ENCODE measurements around the gene LRRC27.

LRRC27 gene

DNA sequence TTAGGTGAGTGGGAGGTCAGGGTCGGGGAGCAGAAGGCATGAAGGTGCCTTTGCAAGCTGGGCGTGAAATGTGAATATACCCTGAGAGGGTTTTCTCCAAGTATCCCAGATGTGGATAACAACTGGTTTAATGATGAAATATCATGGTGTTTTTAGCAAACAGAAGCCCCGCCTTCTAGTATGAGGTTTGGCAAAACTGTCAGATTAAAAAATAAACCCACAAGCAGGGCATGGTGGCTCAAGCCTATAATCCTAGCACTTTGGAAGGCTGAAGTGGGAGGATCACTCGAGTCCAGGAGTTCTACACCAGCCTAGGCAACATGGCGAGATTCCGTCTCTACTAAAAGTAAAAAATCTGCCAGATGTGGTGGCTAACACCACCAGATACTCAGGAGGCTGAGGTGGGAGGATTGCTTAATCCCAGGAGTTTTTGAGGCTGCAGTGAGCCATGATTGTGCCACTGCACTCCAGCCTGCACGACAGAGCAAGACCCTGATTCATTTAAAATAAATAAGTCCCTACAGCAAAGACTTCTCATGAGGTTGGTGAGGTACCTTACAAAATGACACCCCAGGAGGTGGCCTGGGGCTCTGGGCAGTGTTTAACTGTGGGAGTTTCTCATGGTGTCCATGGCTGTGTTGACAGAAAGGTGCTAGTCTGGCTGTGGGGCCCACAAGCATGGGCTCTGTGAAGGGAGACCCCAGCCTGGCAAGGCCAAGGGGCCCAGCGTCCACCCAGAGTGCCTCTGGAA, 58.4 kb downstream of the LRRC27 start:
- ChIA-PET CTCF (interaction anchor here (0.8 to 1.5 kb wide), 4 partner anchors 18 to 64 kb away, joined by 3 to 8 read pairs (median 3); no protein-coding TSS in a partner anchor), POLR2A (no interaction called here)
- DNase-seq, result no peak
- Histone ChIP-seq H3K36me3 (ENCODE audit: control insufficient read depth in 4 of 4, insufficient read depth in 4 of 4, low read length in 3 of 4) (no peaks in the 10 kb centered on the region), H3K4me3 (ENCODE audit: control insufficient read depth in 1 of 7, extremely low read depth in 1 of 7, insufficient read depth in 4 of 7, low read depth in 2 of 7, low read length in 6 of 7) (no peak overlapping the region), H3K27ac (ENCODE audit: insufficient read depth in 1 of 2, low read depth in 1 of 2, low read length in 2 of 2, poor library complexity in 1 of 2, severe bottlenecking in 2 of 2) (no peak overlapping the region), H3K27me3 (replicated peaks in 2 of 5; ENCODE audit: control insufficient read depth in 4 of 5, insufficient read depth in 5 of 5, low read length in 4 of 5) (no peaks in the 10 kb centered on the region), H3K9me3 (ENCODE audit: control extremely low read depth in 1 of 5, control insufficient read depth in 4 of 5, insufficient read depth in 2 of 5, low read depth in 1 of 5, low read length in 4 of 5) (no peaks in the 10 kb centered on the region), H3K4me1 (ENCODE audit: control extremely low read depth in 1 of 4, control insufficient read depth in 4 of 4, insufficient read depth in 4 of 4, low read length in 3 of 4) (peaks cover 2 to 61% (median 55%) of the 10 kb centered on the region in 4 experiments)
- 90% methylated on average over 7 of the region's 8 CpGs for WGBS (ENCODE audit: insufficient coverage)

GRCh38 chr10:132390921-132391675, 59.1 kb downstream of the LRRC27 start:
- Histone ChIP-seq H3K9me3 (ENCODE audit: control extremely low read depth in 1 of 5, control insufficient read depth in 4 of 5, insufficient read depth in 2 of 5, low read depth in 1 of 5, low read length in 4 of 5) (no peaks in the 10 kb centered on the region), H3K36me3 (ENCODE audit: control insufficient read depth in 4 of 4, insufficient read depth in 4 of 4, low read length in 3 of 4) (no peaks in the 10 kb centered on the region), H3K27me3 (replicated peaks in 2 of 5; ENCODE audit: control insufficient read depth in 4 of 5, insufficient read depth in 5 of 5, low read length in 4 of 5) (no peaks in the 10 kb centered on the region), H3K27ac (ENCODE audit: insufficient read depth in 1 of 2, low read depth in 1 of 2, low read length in 2 of 2, poor library complexity in 1 of 2, severe bottlenecking in 2 of 2) (no peak overlapping the region), H3K4me3 (ENCODE audit: control insufficient read depth in 1 of 7, extremely low read depth in 1 of 7, insufficient read depth in 4 of 7, low read depth in 2 of 7, low read length in 6 of 7) (no peak overlapping the region), H3K4me1 (ENCODE audit: control extremely low read depth in 1 of 4, control insufficient read depth in 4 of 4, insufficient read depth in 4 of 4, low read length in 3 of 4) (peaks cover 2 to 61% (median 55%) of the 10 kb centered on the region in 4 experiments)
- CTCF ChIA-PET, result interaction anchor here (0.7 to 1.5 kb wide), 5 partner anchors 17 to 1078 kb away, joined by 3 to 8 read pairs (median 3); no protein-coding TSS in a partner anchor
- DNase-seq, result no peak
- POLR2A ChIA-PET, result no interaction called here
- 97% methylated on average over 18 of the region's 19 CpGs for WGBS (ENCODE audit: insufficient coverage)

DNA sequence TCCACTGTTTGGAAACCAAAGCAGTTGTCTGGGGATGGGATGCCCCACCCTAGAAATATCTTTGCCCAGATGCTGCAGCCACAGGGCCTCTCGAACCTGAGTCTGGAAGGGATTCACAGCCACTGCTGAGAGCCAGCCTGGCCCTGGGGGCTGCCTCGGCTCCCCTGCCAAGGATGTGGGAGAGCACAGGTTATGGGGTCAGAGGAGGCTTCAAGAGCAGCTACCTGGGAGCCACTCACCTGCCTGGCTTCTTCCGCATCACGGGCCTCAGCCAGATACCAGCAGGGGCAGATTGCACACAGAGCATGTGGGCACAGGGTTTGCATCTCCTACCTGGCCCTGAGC, 59.7 kb downstream of the LRRC27 start:
- DNase-seq, result no peak
- H3K36me3 ChIP-seq (ENCODE audit: control insufficient read depth in 4 of 4, insufficient read depth in 4 of 4, low read length in 3 of 4), result no peaks in the 10 kb centered on the region
- H3K4me1 ChIP-seq (ENCODE audit: control extremely low read depth in 1 of 4, control insufficient read depth in 4 of 4, insufficient read depth in 4 of 4, low read length in 3 of 4), result peaks cover 2 to 59% (median 50%) of the 10 kb centered on the region in 4 experiments
- no peak overlapping the region for H3K4me3 ChIP-seq (ENCODE audit: control insufficient read depth in 1 of 7, extremely low read depth in 1 of 7, insufficient read depth in 4 of 7, low read depth in 2 of 7, low read length in 6 of 7)
- H3K27me3 ChIP-seq (replicated peaks in 2 of 5; ENCODE audit: control insufficient read depth in 4 of 5, insufficient read depth in 5 of 5, low read length in 4 of 5), result no peaks in the 10 kb centered on the region
- H3K9me3 ChIP-seq (ENCODE audit: control extremely low read depth in 1 of 5, control insufficient read depth in 4 of 5, insufficient read depth in 2 of 5, low read depth in 1 of 5, low read length in 4 of 5), result no peaks in the 10 kb centered on the region
- 87% methylated on average over 4 of the region's 4 CpGs for WGBS (ENCODE audit: insufficient coverage)
- POLR2A ChIA-PET, result no interaction called here
- CTCF ChIA-PET, result interaction anchor here (0.7 to 1.5 kb wide), 5 partner anchors 16 to 1078 kb away, joined by 3 to 8 read pairs (median 3); no protein-coding TSS in a partner anchor
- H3K27ac ChIP-seq (ENCODE audit: insufficient read depth in 1 of 2, low read depth in 1 of 2, low read length in 2 of 2, poor library complexity in 1 of 2, severe bottlenecking in 2 of 2), result no peak overlapping the region

DNA sequence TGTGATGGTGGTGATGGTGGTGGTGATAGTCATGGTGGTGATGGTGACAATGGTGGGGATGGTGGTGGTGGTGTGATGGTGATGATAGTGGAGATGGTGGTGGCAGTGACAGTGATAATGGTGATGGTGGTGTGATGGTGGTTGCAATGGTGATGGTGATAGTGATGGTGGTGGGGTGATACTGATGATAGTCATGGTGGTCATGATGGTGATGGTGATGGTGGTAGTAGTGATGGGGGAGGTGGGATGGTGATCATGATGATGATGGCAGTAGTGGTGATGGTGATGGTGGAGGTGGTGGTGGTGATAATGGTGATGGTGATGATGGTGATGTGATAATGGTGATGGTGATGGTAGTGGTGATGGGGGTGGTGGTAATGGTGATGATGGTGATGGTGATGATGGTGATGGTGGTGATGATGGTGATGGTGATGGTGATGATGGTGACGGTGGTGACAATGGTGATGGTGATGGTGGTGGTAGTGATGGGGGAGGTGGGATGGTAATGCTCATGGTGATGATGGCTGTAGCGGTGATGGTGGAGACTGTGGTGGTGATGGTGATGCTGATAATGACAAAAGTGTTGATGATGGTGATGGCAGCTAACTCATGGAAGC, 60.3 kb downstream of the LRRC27 start:
- H3K36me3 ChIP-seq (ENCODE audit: control insufficient read depth in 4 of 4, insufficient read depth in 4 of 4, low read length in 3 of 4), result no peaks in the 10 kb centered on the region

DNA sequence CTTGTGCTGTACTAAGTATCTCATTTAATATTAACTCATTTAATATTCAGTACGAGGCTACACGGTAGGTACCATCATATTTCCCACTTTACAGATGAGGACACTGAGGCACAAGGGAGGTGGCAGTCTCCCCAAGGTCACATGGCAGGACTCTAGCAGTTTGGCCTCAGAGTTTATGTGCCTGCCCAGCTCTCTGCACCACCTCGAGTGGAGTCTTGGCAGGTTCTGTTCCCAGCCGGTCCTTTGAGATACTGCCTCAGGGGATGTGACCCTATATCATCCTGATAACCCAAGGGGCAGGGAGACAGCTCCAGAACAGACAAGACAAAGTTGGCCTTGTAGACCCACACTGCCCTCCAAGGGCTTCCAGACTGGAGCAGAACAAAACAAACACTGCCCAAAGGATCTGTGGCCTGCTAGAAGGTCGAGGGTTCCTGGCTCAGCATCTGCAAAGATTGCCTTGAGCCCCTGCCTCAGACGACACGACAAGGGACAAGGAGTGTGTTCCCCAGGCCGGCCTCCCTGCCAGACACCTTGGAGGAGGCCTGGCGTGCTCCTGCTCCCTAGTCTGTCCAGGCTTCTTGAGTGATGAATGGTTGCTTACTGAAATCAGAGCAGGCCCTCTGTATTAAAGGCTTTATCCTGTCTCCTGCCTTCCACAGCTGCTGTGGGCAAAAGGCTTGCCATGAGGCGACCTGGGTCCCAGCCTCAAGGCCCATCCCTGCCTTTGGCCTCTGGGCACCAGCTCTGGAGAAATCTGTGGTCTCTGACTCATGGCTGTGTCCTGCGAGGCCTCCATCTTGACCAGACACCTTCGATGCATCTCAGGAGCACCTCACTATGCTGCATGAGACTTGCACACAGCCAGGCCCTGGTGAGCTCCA, 61.1 kb downstream of the LRRC27 start:
- no peak overlapping the region for H3K4me3 ChIP-seq (ENCODE audit: control insufficient read depth in 1 of 7, extremely low read depth in 1 of 7, insufficient read depth in 4 of 7, low read depth in 2 of 7, low read length in 6 of 7)
- 98% methylated on average over 10 of the region's 12 CpGs for WGBS (ENCODE audit: insufficient coverage)
- no peak overlapping the region for H3K27ac ChIP-seq (ENCODE audit: insufficient read depth in 1 of 2, low read depth in 1 of 2, low read length in 2 of 2, poor library complexity in 1 of 2, severe bottlenecking in 2 of 2)
- DNase-seq, result no peak
- H3K9me3 ChIP-seq (ENCODE audit: control extremely low read depth in 1 of 5, control insufficient read depth in 4 of 5, insufficient read depth in 2 of 5, low read depth in 1 of 5, low read length in 4 of 5), result no peaks in the 10 kb centered on the region
- peaks cover under 1 to 52% (median 43%) of the 10 kb centered on the region in 4 experiments for H3K4me1 ChIP-seq (ENCODE audit: control extremely low read depth in 1 of 4, control insufficient read depth in 4 of 4, insufficient read depth in 4 of 4, low read length in 3 of 4)
- ChIA-PET CTCF (interaction anchor here (0.7 to 2.1 kb wide), 6 partner anchors 10 to 61 kb away, joined by 3 to 7 read pairs (median 4); no protein-coding TSS in a partner anchor), POLR2A (no interaction called here)
- H3K36me3 ChIP-seq (ENCODE audit: control insufficient read depth in 4 of 4, insufficient read depth in 4 of 4, low read length in 3 of 4), result no peaks in the 10 kb centered on the region
- H3K27me3 ChIP-seq (replicated peaks in 2 of 5; ENCODE audit: control insufficient read depth in 4 of 5, insufficient read depth in 5 of 5, low read length in 4 of 5), result no peaks in the 10 kb centered on the region

More for the DNA sequence above, 60.3 kb downstream of the LRRC27 start:
- no peaks in the 10 kb centered on the region for H3K27me3 ChIP-seq (replicated peaks in 2 of 5; ENCODE audit: control insufficient read depth in 4 of 5, insufficient read depth in 5 of 5, low read length in 4 of 5)
- WGBS (ENCODE audit: insufficient coverage), result 100% methylated on average over 2 of the region's 2 CpGs
- ChIA-PET CTCF (interaction anchor here (0.9 to 2.1 kb wide), 4 partner anchors 30 to 54 kb away, joined by 3 to 8 read pairs (median 6); no protein-coding TSS in a partner anchor), POLR2A (no interaction called here)
- peaks cover 2 to 52% (median 43%) of the 10 kb centered on the region in 4 experiments for H3K4me1 ChIP-seq (ENCODE audit: control extremely low read depth in 1 of 4, control insufficient read depth in 4 of 4, insufficient read depth in 4 of 4, low read length in 3 of 4)
- DNase-seq, result no peak
- H3K9me3 ChIP-seq (ENCODE audit: control extremely low read depth in 1 of 5, control insufficient read depth in 4 of 5, insufficient read depth in 2 of 5, low read depth in 1 of 5, low read length in 4 of 5), result no peaks in the 10 kb centered on the region
- H3K4me3 ChIP-seq (ENCODE audit: control insufficient read depth in 1 of 7, extremely low read depth in 1 of 7, insufficient read depth in 4 of 7, low read depth in 2 of 7, low read length in 6 of 7), result no peak overlapping the region
- no peak overlapping the region for H3K27ac ChIP-seq (ENCODE audit: insufficient read depth in 1 of 2, low read depth in 1 of 2, low read length in 2 of 2, poor library complexity in 1 of 2, severe bottlenecking in 2 of 2)

DNA sequence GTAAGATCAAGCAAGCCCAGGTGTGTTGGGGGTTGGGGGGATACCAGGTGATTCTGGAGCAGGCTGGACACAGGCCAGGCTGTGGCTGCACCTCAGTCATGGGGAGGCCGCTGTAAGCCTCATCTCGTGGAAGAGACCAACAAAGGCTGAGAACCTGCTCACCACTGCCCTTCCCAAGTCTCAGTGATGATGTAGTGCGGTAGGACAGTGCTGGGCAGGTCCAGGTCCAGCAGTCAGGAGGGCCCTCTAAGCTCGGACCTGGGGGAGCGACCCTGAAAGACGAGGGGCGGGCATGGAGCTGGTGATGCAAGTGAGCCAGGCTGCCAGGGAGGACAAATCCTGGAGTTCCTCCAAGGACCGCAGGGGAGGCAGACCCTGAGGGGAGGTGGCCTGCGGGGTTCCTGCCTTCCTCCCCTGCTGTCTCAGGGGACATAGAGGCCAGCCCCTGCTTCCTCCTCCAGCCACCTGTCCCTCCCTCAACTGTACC, 61.7 kb downstream of the LRRC27 start:
- peaks cover 2 to 59% (median 50%) of the 10 kb centered on the region in 4 experiments for H3K4me1 ChIP-seq (ENCODE audit: control extremely low read depth in 1 of 4, control insufficient read depth in 4 of 4, insufficient read depth in 4 of 4, low read length in 3 of 4)
- CTCF ChIA-PET, result interaction anchor here (0.7 to 2.1 kb wide), 5 partner anchors 11 to 60 kb away, joined by 3 to 7 read pairs (median 5); no protein-coding TSS in a partner anchor
- POLR2A ChIA-PET, result no interaction called here
- H3K9me3 ChIP-seq (ENCODE audit: control extremely low read depth in 1 of 5, control insufficient read depth in 4 of 5, insufficient read depth in 2 of 5, low read depth in 1 of 5, low read length in 4 of 5), result no peaks in the 10 kb centered on the region
- 94% methylated on average over 9 of the region's 9 CpGs for WGBS (ENCODE audit: insufficient coverage)
- DNase-seq, result no peak
- peaks cover 0 to 5% (median 0%) of the 10 kb centered on the region in 4 experiments for H3K36me3 ChIP-seq (ENCODE audit: control insufficient read depth in 4 of 4, insufficient read depth in 4 of 4, low read length in 3 of 4)
- no peaks in the 10 kb centered on the region for H3K27me3 ChIP-seq (replicated peaks in 2 of 5; ENCODE audit: control insufficient read depth in 4 of 5, insufficient read depth in 5 of 5, low read length in 4 of 5)
- no peak overlapping the region for H3K4me3 ChIP-seq (ENCODE audit: control insufficient read depth in 1 of 7, extremely low read depth in 1 of 7, insufficient read depth in 4 of 7, low read depth in 2 of 7, low read length in 6 of 7)
- H3K27ac ChIP-seq (ENCODE audit: insufficient read depth in 1 of 2, low read depth in 1 of 2, low read length in 2 of 2, poor library complexity in 1 of 2, severe bottlenecking in 2 of 2), result no peak overlapping the region
